Panc1 (cell line): ENCODE data around the gene AP4M1. TPM values are rescaled to one million over a fixed set of nuclear protein-coding genes. Genes with fewer than 3 reads are reported as not detected.
"Not testable (repeated sequence)": the region's sequence is repeated elsewhere in the genome, so short reads cannot be mapped to it uniquely, and the experiment has no call there.

Source experiments
- ATAC-seq: fragments of 200-7000 bp; cut with Tn5 transposase; 2 replicates; pipeline ENCODE4 v1.9.1; 2020; ENCODE audit warnings: mild to moderate bottlenecking, moderate library complexity
- BruUV-seq: library from RNA; stranded (reverse); fragments of 400-500 nt; replicated peaks from 2 replicates; lab custom pipeline; 2021; lab: Mats Ljungman, UMichigan
- CTCF ChIA-PET: fragments of 300-600 bp; sonication (Branson Sonifier 250); formaldehyde crosslinking; loops from one replicate; lab custom pipeline; 2022; ENCODE audit warnings: antibody characterized with exemption; lab: Charles Lee
- POLR2A ChIA-PET: fragments of 300-600 bp; sonication (Branson Sonifier 250); formaldehyde crosslinking; loops from one replicate; lab custom pipeline; 2022; ENCODE audit warnings: antibody characterized with exemption; lab: Charles Lee
- DNase-seq: peaks from one replicate; pipeline ENCODE4 v3.0.0-alpha.2; 2010; ENCODE audit warnings: low read depth, low spot score
- H3K27ac ChIP-seq: 2 replicates; pipeline ENCODE4 v1.5.1; 2011; ENCODE audit warnings: mild to moderate bottlenecking, low read length, inconsistent platforms
- H3K27me3 ChIP-seq: fragments of 200-500 bp; sonication (Bioruptor generic); 2 replicates; pipeline ENCODE4 v1.6.0; 2014; ENCODE audit warnings: low read length, inconsistent platforms; ENCODE audit not compliant: control insufficient read depth, insufficient read depth
- H3K36me3 ChIP-seq: fragments of 200-500 bp; sonication (Bioruptor generic); 2 replicates; pipeline ENCODE4 v1.5.1; 2014; ENCODE audit warnings: inconsistent platforms, mild to moderate bottlenecking, low read length, moderate library complexity; ENCODE audit not compliant: control insufficient read depth, insufficient read depth
- H3K4me1 ChIP-seq: 2 replicates; pipeline ENCODE4 v1.5.1; 2011; ENCODE audit warnings: inconsistent platforms, mild to moderate bottlenecking, low read length, moderate library complexity; ENCODE audit not compliant: control insufficient read depth, insufficient read depth
- H3K4me3 ChIP-seq, 2 experiments: 2 replicates each; pipeline ENCODE4 v1.5.1; 2011 to 2012; ENCODE audit warnings: low read depth in 2 of 2, low read length in 2 of 2, mild to moderate bottlenecking in 2 of 2, inconsistent platforms in 1 of 2, moderate library complexity in 1 of 2
- H3K9me3 ChIP-seq: fragments of 200-500 bp; sonication (Bioruptor generic); 2 replicates; pipeline ENCODE4 v1.5.1; 2014; ENCODE audit warnings: low read depth, mild to moderate bottlenecking, inconsistent platforms, low read length, moderate library complexity; ENCODE audit not compliant: control insufficient read depth, insufficient read depth
- CTCF ChIP-seq: fragments of 450-650 bp; IDR thresholded peaks from 2 replicates; pipeline ENCODE4 v1.5.1; 2017; ENCODE audit warnings: mild to moderate bottlenecking
- POLR2AphosphoS5 ChIP-seq: IDR thresholded peaks from 2 replicates; pipeline ENCODE4 v1.6.1; 2012; ENCODE audit warnings: mild to moderate bottlenecking, low read depth, low read length, moderate library complexity
- REST ChIP-seq, 2 experiments: IDR thresholded peaks; 2 replicates each; pipeline ENCODE4 v1.6.1; 2011 to 2012; ENCODE audit warnings: low read depth in 2 of 2, control low read depth in 1 of 2, low read length in 1 of 2, mild to moderate bottlenecking in 1 of 2, moderate library complexity in 1 of 2; ENCODE audit not compliant: insufficient read depth in 1 of 2
- SIN3A ChIP-seq: IDR thresholded peaks from 2 replicates; pipeline ENCODE4 v1.6.1; 2012; ENCODE audit warnings: low read depth, mild to moderate bottlenecking, low read length, moderate library complexity, borderline replicate concordance; ENCODE audit not compliant: insufficient read depth
- TCF7L2 ChIP-seq: IDR thresholded peaks from 2 replicates; pipeline ENCODE4 v1.6.1; 2011; ENCODE audit warnings: mild to moderate bottlenecking, low read depth, low read length, inconsistent platforms
- in situ Hi-C: cut with HindIII; loops from 2 replicates; pipeline ENCODE4 v1.10.0; 2016; ENCODE audit warnings: low sequenced_read_pairs, low pct_unique_long_range_greater_than_20kb
- intact Hi-C: fragments of 100-400 bp; cut with micrococcal nuclease; formaldehyde crosslinking; loops from one replicate; pipeline ENCODE4 v1.10.0; 2022; ENCODE audit not compliant: unreplicated experiment
- total RNA-seq: library from RNA; stranded (reverse); gene quantifications from one replicate; pipeline ENCODE4 v1.2.1, GENCODE V29; 2021; ENCODE audit not compliant: unreplicated experiment

Gene AP4M1
- total RNA-seq, 1 experiment from 2014 or later: 42.6 TPM

- in situ Hi-C loops: no loop called here
- intact Hi-C loops: no loop called here
- CTCF ChIA-PET: no interaction called here
- Histone ChIP-seq H3K9me3 (no peaks in the 10 kb centered on the region), H3K27ac (no peak overlapping the region), H3K27me3 (no peaks in the 10 kb centered on the region), H3K4me1 (no peaks in the 10 kb centered on the region), H3K36me3 (no peaks in the 10 kb centered on the region), H3K4me3 (no peak overlapping the region)
- no peak for DNase-seq
- TF ChIP-seq POLR2AphosphoS5: no peak
- no peak for TF ChIP-seq REST (IDR thresholded peaks at IDR 0.05; ENCODE audit: insufficient read depth in 1 of 2, low read depth in 2 of 2, low read length in 1 of 2)
- no peak for TF ChIP-seq CTCF
- no peak for TF ChIP-seq SIN3A
- no peak for TF ChIP-seq TCF7L2
- no TSS peak for BruUV-seq
- POLR2A ChIA-PET: interaction anchor here (0.6 kb wide), 1 partner anchor 261 kb away, joined by 3 read pairs; no protein-coding TSS in a partner anchor
- no peak for ATAC-seq
Observed at GRCh38 chr7:100141555-100141949, 40.1 kb downstream of the AP4M1 start.

- in situ Hi-C loops: no loop called here
- ChIA-PET POLR2A (no interaction called here), CTCF (no interaction called here)
- DNase-seq (no peak), ATAC-seq (no peak)
- TF ChIP-seq TCF7L2 (no peak), CTCF (no peak), REST (IDR thresholded peaks at IDR 0.05; ENCODE audit: insufficient read depth in 1 of 2, low read depth in 2 of 2, low read length in 1 of 2) (no peak), POLR2AphosphoS5 (no peak), SIN3A (no peak)
- H3K36me3 ChIP-seq: no peaks in the 10 kb centered on the region
- no TSS peak for BruUV-seq
- no peaks in the 10 kb centered on the region for H3K4me1 ChIP-seq
- intact Hi-C loops: no loop called here
- no peaks in the 10 kb centered on the region for H3K27me3 ChIP-seq
- no peak overlapping the region for H3K4me3 ChIP-seq
- no peak overlapping the region for H3K27ac ChIP-seq
- H3K9me3 ChIP-seq: no peaks in the 10 kb centered on the region
Observed at GRCh38 chr7:100142461-100142860, 41.0 kb downstream of the AP4M1 start.

- DNase-seq, BruUV-seq, ATAC-seq, H3K27me3 ChIP-seq, in situ Hi-C loops, H3K4me1 ChIP-seq, H3K4me3 ChIP-seq, H3K27ac ChIP-seq, intact Hi-C loops, H3K9me3 ChIP-seq, H3K36me3 ChIP-seq: not testable (repeated sequence)
- POLR2A ChIA-PET: interaction anchor here (0.6 kb wide), 1 partner anchor 239 kb away, joined by 3 read pairs; no protein-coding TSS in a partner anchor
- CTCF ChIA-PET: interaction anchor here (0.6 to 0.7 kb wide), 3 partner anchors 41 to 186 kb away, joined by 4 to 5 read pairs (median 4); no protein-coding TSS in a partner anchor
Observed at GRCh38 chr7:100146350-100146749, 44.9 kb downstream of the AP4M1 start.
